NCI-H524 treated with DMSO at 0.1 percent for 48 hours (cell line): ENCODE results near the gene NELL2.
"Not testable (repeated sequence)": the region's sequence is repeated elsewhere in the genome, so short reads cannot be mapped to it uniquely, and the experiment has no call there.

Experiments used
- DNase-seq: peaks from one replicate; lab custom pipeline; 2025; lab: John Stamatoyannopoulos, UW

The NELL2 gene

DNA sequence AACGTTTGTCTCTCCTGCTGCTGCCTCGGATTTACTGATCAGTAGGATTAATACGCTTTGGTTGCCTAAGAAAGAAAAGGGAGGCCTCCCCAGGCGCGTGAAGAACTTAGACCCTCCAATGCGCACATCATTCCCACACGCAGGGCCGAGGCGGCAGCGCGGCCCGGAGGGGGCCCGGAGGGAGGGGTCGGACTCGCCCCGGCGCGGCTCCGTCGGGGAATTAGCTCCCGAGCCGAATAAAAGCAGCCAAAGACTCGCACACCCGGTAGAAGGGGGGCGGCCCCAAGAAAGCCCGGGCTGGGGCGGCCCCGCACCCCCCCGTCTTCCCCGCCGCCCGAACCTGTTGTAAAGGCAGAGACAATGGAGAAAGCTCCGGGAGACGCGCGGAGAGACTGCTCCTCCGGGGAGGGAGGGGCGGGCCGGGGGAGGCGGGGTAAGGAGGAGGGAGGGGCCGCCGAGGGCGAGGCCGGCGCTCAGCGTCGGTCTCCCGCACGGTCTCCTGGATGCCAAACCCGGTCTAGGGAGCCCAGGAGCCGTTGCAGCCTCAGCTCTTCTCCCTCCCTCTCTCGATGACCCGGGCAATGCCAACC is at the start of gene NELL2:
TSS of gene NELL2 (minus strand) at position 362 of the 590 bp plus-strand sequence. CDS start 446 bp downstream, outside the sequence.
- DNase-seq, result peak; percentile 58

GRCh38 chr12:44921736-44922135 is 45.6 kb upstream of the NELL2 start:
- DNase-seq, result no peak

GRCh38 chr12:44917141-44917540 is 41.0 kb upstream of the NELL2 start:
- DNase-seq, result no peak

- no peak for DNase-seq
Measured at GRCh38 chr12:44915958-44916357, 39.8 kb upstream of the NELL2 start.

DNA sequence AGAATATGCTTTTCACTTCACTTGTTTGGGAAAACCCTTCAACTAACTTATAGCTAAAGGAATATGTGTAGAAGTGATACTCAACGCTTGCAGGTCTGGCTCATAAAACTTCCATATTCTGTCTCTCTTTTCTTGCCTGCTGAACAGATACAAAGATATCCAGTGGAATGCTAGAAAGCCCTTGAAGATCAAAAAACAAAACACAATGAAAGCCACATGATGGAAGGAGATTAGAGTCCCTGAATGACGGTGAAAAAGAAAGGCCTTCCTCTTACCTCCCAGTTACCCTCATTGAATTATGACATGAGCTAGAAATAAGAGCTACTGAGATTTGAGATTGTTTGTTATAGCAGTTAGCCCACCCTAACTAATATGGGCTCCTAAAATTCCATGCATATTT is 28.2 kb upstream of the NELL2 start:
- no peak for DNase-seq

DNA sequence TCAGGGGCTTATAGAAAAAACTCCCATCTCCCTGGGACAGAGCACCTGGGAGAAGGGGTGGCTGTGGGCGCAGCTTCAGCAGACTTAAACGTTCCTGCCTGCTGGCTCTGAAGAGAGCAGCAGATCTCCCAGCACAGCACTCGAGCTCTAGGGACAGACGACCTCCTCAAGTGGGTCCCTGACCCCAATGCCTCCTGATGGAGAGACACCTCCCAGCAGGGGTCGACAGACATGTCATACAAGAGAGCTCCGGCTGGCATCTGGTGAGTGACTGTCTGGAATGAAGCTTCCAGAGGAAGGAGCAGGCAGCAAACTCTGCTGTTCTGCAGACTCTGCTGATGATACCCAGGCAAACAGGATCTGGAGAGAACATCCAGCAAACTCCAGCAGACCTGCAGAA is 22.0 kb upstream of the NELL2 start:
- not testable (repeated sequence) for DNase-seq

GRCh38 chr12:44889926-44890325 is 13.8 kb upstream of the NELL2 start:
- no peak for DNase-seq

DNA sequence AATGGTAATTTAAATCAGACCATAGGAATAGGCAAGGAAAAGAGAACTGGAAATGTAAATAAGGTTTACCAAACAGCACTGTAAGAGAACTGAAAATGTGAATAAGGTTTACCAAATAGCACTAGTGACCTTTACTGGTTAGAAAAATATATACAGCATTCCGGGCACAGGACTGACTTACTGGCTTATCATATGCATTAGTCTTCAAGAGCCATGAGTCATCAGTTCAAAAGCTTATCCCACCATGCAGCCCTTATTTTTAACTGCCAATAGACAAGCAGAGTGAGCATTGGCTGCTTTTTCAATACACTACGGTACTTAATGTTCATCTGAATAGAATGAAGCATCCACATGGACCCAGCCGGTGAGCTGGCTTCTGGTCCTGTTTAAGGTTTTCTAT is 13.0 kb upstream of the NELL2 start:
- no peak for DNase-seq

DNA sequence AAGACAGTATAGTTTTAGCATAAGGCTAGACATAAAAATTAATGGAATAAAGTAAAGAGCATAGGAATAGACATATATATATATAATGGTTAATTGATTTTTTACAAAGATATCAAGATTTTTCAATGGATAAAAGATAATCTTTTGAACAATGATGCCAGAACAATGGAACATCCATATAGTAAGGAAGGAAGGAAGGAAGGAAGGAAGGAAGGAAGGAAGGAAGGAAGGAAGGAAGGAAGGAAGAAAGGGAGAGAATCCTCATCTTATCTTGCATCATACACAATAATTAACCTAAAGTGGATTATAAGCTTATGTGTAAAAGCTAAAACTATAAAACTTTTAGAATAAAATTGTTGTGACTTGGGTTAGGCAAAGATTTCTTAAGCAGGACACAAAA is 9.8 kb upstream of the NELL2 start:
- DNase-seq, result no peak

- no peak for DNase-seq
Measured at GRCh38 chr12:44881197-44881596, 5.1 kb upstream of the NELL2 start.

GRCh38 chr12:44876544-44877410 is 662 bp upstream of the NELL2 start:
- DNase-seq, result peak; percentile 59

DNA sequence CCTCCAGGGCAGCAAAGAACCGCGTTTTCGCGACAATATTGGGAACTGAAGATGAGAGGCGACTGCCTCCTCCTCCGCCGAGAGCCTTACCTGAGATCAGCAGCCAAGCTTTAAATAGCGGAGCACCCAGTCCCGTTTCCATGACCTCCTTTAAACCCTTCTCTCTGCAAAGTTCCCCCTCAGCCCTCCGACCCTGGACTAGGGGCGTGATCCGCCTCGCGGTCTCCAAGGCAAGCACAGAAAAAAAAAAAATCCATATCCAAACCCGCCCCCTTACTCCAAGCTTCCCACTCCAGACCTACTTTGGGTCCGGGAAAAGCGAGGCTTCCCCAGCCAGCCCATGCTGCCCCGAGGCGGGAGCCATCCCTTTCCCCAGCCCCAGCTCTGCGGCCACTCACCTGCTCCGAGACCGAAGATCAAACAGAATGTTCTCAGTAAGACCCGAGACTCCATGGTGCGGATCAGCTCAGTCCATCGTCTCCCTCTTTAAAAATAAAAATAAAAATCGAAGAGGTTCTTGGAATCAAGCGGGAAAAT is 630 bp downstream of the NELL2 start:
- peak; percentile 46 for DNase-seq

DNA sequence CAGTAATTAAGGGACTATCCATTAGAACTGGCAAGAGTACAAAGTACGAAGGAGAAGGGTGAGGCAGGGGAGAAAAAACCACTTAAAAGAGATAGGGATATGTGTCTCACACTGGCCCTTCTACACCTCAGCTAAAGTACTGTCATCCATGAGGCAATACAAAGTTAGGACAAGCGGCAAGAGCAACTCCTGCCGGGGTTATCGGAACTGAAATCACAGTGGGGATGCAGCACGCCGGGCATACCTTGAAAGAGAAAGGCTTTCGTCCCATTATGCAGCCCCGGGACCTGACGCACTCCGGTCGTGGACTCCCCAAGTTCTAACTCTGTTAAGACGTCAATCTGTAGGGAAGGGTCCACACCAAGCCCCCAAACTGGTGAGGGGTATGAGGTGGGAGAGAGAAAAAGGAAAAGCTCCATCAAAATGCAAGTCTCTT is 1.1 kb downstream of the NELL2 start:
- peak; percentile 8 for DNase-seq

GRCh38 chr12:44873898-44874297 is 2.2 kb downstream of the NELL2 start:
- DNase-seq, result no peak

DNA sequence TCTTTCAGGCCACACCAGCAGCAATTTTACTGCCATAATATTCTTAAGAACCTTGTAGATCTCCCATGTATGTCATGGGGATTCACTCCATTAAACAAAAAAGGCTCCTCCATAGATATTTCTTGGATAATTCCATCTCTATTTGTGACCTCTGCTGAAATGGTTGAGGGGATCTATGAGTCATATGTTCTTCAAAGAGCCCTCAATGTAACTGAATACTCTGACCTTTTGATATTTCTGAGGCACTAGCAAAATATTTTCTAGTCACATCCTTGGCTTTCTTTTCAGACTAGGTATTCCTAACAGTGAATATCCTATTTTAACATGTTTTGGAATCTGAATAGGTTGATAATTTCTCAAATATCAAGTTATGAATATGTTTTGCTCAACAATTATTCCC is 6.6 kb downstream of the NELL2 start:
- DNase-seq, result no peak

DNA sequence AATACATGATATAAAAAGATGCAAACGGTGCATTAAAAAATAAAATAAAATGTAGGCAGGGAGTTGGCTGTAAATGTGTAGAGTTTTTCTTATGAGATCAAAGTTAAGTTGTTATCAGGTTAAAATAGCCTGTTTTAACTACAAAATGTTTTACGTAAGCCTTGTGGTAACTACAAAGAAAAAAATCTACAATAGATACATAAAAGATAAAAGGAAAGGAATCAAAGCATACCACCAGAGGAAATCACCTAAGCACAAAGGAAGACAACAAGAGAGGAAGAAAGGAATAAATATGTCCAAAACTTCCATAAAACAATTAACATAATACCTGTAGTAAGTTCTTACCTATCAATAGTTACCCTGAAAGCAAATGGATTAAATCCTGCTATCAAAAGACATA is 12.2 kb downstream of the NELL2 start:
- DNase-seq, result no peak

GRCh38 chr12:44859998-44860689 is 16.0 kb downstream of the NELL2 start:
- no peak for DNase-seq

DNA sequence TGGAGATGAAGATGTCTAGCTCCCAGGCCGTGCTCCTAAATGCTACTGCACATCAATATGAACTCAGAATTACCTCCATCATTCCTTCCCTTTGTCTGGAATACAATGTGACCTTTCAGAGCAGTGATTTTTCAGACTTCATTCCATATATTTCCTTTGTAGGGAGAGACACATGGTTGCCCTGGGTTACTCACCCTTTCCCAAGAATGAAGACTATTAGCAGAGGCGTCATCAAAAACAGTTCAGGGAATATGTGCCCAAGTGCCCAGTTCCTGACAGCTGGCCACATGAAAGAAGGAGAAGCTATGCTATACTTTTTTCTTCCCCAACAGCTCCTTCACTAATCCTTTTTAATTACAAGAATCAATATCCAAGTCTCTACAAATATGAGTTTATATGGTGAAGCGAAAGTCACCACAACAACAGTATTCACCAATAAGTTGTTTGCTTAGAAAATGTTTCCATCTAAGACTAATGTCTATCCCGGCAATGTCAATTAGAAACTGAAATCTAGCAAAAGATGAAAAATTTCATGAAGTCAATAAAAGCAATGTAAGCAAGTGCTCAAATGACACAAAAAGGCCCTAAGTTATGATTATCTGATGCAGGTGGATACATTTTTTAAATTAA is 17.8 kb downstream of the NELL2 start:
- DNase-seq, result no peak

DNA sequence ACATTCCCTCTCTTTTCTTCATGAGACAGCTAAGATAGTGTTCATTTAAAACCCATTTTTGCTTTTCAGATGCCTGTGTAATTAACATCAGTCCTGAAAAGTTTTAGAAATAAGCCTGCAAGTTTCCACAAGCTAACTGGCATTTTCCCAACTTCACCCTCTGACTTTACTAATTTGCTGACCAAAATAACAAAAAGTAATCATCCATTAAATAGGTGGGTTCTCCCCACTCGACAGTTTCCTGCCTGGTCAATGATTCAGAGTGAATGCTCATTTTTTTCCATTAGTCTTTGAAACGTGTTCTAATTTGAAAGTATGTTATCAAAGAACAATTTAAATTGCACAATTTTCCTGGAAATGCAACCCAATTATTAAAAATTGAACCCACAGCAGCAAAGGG is 23.6 kb downstream of the NELL2 start:
- no peak for DNase-seq

GRCh38 chr12:44851586-44851985 is 24.5 kb downstream of the NELL2 start:
- DNase-seq, result no peak

- no peak for DNase-seq
Measured at GRCh38 chr12:44848703-44849085, 27.4 kb downstream of the NELL2 start.
